OCI-LY1 (cell line): ENCODE results near the gene SPRING1.

ENCODE experiments used
- H2AFZ ChIP-seq: fragments of 200-600 bp; sonication (generic), shearing (Covaris generic); 2 replicates; pipeline ENCODE4 v1.6.0; 2014; ENCODE audit warnings: antibody characterized with exemption, mild to moderate bottlenecking, low read length
- H3F3A ChIP-seq: fragments of 200-600 bp; sonication (generic), shearing (Covaris generic); 2 replicates; pipeline ENCODE4 v1.6.0; 2014; ENCODE audit warnings: mild to moderate bottlenecking, antibody characterized with exemption, low read length, moderate library complexity; ENCODE audit not compliant: insufficient read depth
- H3K27ac ChIP-seq: fragments of 200-600 bp; sonication (generic); 2 replicates; pipeline ENCODE4 v1.5.1; 2014; ENCODE audit warnings: low read length, mixed run types, mild to moderate bottlenecking, low read depth; ENCODE audit not compliant: poor library complexity, severe bottlenecking
- H3K27me3 ChIP-seq: fragments of 200-600 bp; sonication (generic); 2 replicates; pipeline ENCODE4 v1.6.0; 2014; ENCODE audit warnings: antibody characterized with exemption, mild to moderate bottlenecking, low read length, moderate library complexity; ENCODE audit not compliant: insufficient read depth
- H3K36me3 ChIP-seq: fragments of 200-600 bp; sonication (generic); 2 replicates; pipeline ENCODE4 v1.6.1; 2014; ENCODE audit warnings: mild to moderate bottlenecking, antibody characterized with exemption, low read length, moderate library complexity, mixed read lengths; ENCODE audit not compliant: insufficient read depth
- H3K4me1 ChIP-seq: fragments of 200-600 bp; sonication (generic); 2 replicates; pipeline ENCODE4 v1.5.1; 2014; ENCODE audit warnings: mild to moderate bottlenecking, low read length, moderate library complexity; ENCODE audit not compliant: insufficient read depth, severe bottlenecking
- H3K4me2 ChIP-seq: fragments of 200-600 bp; sonication (generic), shearing (Covaris generic); 2 replicates; pipeline ENCODE4 v1.6.1; 2014; ENCODE audit warnings: low read length
- H3K4me3 ChIP-seq: fragments of 200-600 bp; sonication (generic); 2 replicates; pipeline ENCODE4 v1.5.1; 2014; ENCODE audit warnings: low read length, low read depth, mild to moderate bottlenecking, mixed read lengths; ENCODE audit not compliant: poor library complexity, severe bottlenecking
- H3K79me2 ChIP-seq: fragments of 200-600 bp; shearing (Covaris generic); 2 replicates; pipeline ENCODE4 v1.6.1; 2016; ENCODE audit warnings: mixed run types, low read length, mixed read lengths; ENCODE audit not compliant: insufficient read depth
- H3K9ac ChIP-seq: fragments of 200-600 bp; sonication (generic), shearing (Covaris generic); 2 replicates; pipeline ENCODE4 v1.6.1; 2014; ENCODE audit warnings: mild to moderate bottlenecking, low read length, mixed read lengths
- H3K9me2 ChIP-seq: fragments of 200-600 bp; sonication (generic), shearing (Covaris generic); 2 replicates; pipeline ENCODE4 v1.6.1; 2014; ENCODE audit warnings: low read depth, mild to moderate bottlenecking, low read length, mixed read lengths
- H3K9me3 ChIP-seq: fragments of 200-600 bp; shearing (Covaris generic); 2 replicates; pipeline ENCODE4 v1.6.1; 2014; ENCODE audit warnings: low read length, mixed read lengths
- H4K20me1 ChIP-seq: fragments of 200-600 bp; sonication (generic), shearing (Covaris generic); 2 replicates; pipeline ENCODE4 v1.6.0; 2016; ENCODE audit warnings: mild to moderate bottlenecking, low read length; ENCODE audit not compliant: insufficient read depth
- CTCF ChIP-seq: fragments of 200-600 bp; sonication (generic), shearing (Covaris generic); IDR thresholded peaks from 2 replicates; pipeline ENCODE4 v1.5.1; 2017; ENCODE audit warnings: mild to moderate bottlenecking, antibody characterized with exemption, low read length, moderate library complexity, mixed read lengths
- EZH2 ChIP-seq: fragments of 200-600 bp; sonication (generic), shearing (Covaris generic); IDR thresholded peaks from 2 replicates; pipeline ENCODE4 v1.8.0; 2017; ENCODE audit warnings: borderline replicate concordance, mixed run types, mild to moderate bottlenecking, antibody characterized with exemption, low read length, moderate library complexity, mixed read lengths

Gene SPRING1

GRCh38 chr12:116727891-116728290, 10.0 kb downstream of the SPRING1 start:
- TF ChIP-seq EZH2 (no peak), CTCF (no peak)

DNA sequence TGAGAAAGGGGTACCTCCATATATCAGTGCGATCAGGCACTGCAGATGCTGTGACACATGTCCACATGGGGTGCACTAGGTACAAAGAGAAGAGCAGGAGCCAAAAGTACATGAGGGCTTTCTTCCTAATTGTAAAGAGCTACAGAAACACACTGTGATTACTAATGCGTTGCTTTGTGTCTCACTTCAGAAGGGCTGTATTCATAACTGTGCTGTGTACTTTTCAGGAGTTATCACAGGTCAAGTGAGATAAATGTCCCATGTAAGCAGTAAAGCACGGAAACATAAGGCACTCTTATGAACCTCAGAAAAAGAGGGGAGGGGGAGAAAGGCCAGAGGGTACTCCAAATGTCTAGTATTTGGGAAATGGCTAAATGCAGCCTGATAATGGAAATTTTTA, 10.6 kb downstream of the SPRING1 start:
- Histone ChIP-seq H2AFZ (no peak overlapping the region), H3K9me3 (no peaks in the 10 kb centered on the region), H3K4me3 (no peak overlapping the region), H4K20me1 (no peaks in the 10 kb centered on the region), H3K4me1 (peaks cover 89% of the 10 kb centered on the region), H3F3A (no peaks in the 10 kb centered on the region), H3K4me2 (peak overlapping the region; percentile 32; the same call in 1 of the 2 replicates), H3K9me2 (no peaks in the 10 kb centered on the region), H3K9ac (peak overlapping the region; percentile 22; the same call in 1 of the 2 replicates), H3K36me3 (peaks cover 56% of the 10 kb centered on the region), H3K27me3 (no peaks in the 10 kb centered on the region), H3K79me2 (peaks cover 84% of the 10 kb centered on the region), H3K27ac (peak overlapping the region; percentile 69)
- TF ChIP-seq CTCF (peak; percentile 21; the same call in 1 of the 2 replicates), EZH2 (no peak)

More at GRCh38 chr12:116727891-116728290, 10.0 kb downstream of the SPRING1 start:
- Histone ChIP-seq H3K4me1 (peaks cover 85% of the 10 kb centered on the region), H2AFZ (no peak overlapping the region), H3K36me3 (peaks cover 56% of the 10 kb centered on the region), H3K4me2 (peak overlapping the region; percentile 32), H3K9ac (no peak overlapping the region; the same call in 1 of the 2 replicates), H3K79me2 (peaks cover 86% of the 10 kb centered on the region), H3K4me3 (no peak overlapping the region), H3K27me3 (no peaks in the 10 kb centered on the region), H3K9me3 (no peaks in the 10 kb centered on the region), H3K9me2 (no peaks in the 10 kb centered on the region), H3F3A (no peaks in the 10 kb centered on the region), H4K20me1 (no peaks in the 10 kb centered on the region), H3K27ac (peak overlapping the region; percentile 69)

DNA sequence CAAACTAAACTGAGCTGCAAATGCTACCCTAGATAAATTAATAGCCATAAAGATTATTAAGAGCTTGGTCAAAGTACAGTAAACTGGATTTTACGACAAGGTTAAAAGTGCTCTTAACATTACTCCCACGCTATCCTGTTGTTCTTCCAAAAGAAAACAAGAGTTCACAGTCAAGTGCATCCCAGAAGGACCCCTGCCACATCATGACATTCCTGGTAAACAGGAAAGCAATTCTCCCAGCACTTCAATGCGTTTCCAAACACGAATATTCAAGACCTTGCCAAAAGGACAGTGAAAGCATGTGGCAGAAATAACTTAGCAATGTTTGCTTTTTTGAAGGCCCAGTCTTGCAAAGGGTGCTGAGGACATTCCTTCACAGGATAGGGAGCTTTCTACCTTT, 11.2 kb downstream of the SPRING1 start:
- Histone ChIP-seq H3K27me3 (no peaks in the 10 kb centered on the region), H3K9me3 (no peaks in the 10 kb centered on the region), H3K79me2 (peaks cover 84% of the 10 kb centered on the region), H3K4me1 (peaks cover 90% of the 10 kb centered on the region), H3K36me3 (peaks cover 56% of the 10 kb centered on the region), H3K4me3 (no peak overlapping the region), H2AFZ (no peak overlapping the region), H3F3A (no peaks in the 10 kb centered on the region), H4K20me1 (no peaks in the 10 kb centered on the region), H3K9me2 (no peaks in the 10 kb centered on the region), H3K9ac (no peak overlapping the region; the same call in 1 of the 2 replicates), H3K27ac (peak overlapping the region; percentile 69), H3K4me2 (peak overlapping the region; percentile 32; the same call in 1 of the 2 replicates)
- no peak for TF ChIP-seq CTCF
- TF ChIP-seq EZH2, result no peak
